Keratinocyte (primary cell): Measurements from ENCODE around the gene TNNT1. TPM values are rescaled to one million over a fixed set of nuclear protein-coding genes. Genes with fewer than 3 reads are reported as not detected.

Experiments
- DNase-seq: peaks from one replicate; pipeline ENCODE4 v3.0.0-alpha.2; 2011; ENCODE audit warnings: low read depth, missing footprints, low spot score
- FAIRE-seq: peaks from 2 replicates; lab custom pipeline; 2011; peaks lifted over from hg19 to GRCh38; lab: Jason Lieb, UNC
- H2AFZ ChIP-seq: 2 replicates; pipeline ENCODE4 v1.6.0; 2012; ENCODE audit warnings: low read length, control low read depth, inconsistent platforms; ENCODE audit not compliant: control insufficient read depth
- H3K27ac ChIP-seq: 2 replicates; pipeline ENCODE4 v1.5.1; 2011; ENCODE audit warnings: low read length; ENCODE audit not compliant: control insufficient read depth, insufficient read depth
- H3K27me3 ChIP-seq: 3 replicates; pipeline ENCODE4 v1.6.0; 2011; ENCODE audit warnings: low read length; ENCODE audit not compliant: control insufficient read depth, insufficient read depth; ENCODE audit errors: extremely low read depth
- H3K36me3 ChIP-seq, 2 experiments: 2 replicates in 1 of 2; 3 replicates in 1 of 2; pipeline ENCODE4 v1.5.1; 2011; ENCODE audit warnings: low read length in 2 of 2, mild to moderate bottlenecking in 1 of 2; ENCODE audit not compliant: control insufficient read depth in 2 of 2, insufficient read depth in 2 of 2; ENCODE audit errors: extremely low read depth in 1 of 2
- H3K4me1 ChIP-seq: 3 replicates; pipeline ENCODE4 v1.5.1; 2011; ENCODE audit warnings: low read length; ENCODE audit not compliant: control insufficient read depth, insufficient read depth; ENCODE audit errors: extremely low read depth
- H3K4me2 ChIP-seq: 3 replicates; pipeline ENCODE4 v1.6.0; 2011; ENCODE audit warnings: low read depth, low read length; ENCODE audit not compliant: control insufficient read depth, insufficient read depth; ENCODE audit errors: extremely low read depth
- H3K4me3 ChIP-seq, 3 experiments: fragments of 200-600 bp in 1 of 3; sonication (generic) in 1 of 3; 2 replicates in 2 of 3; 3 replicates in 1 of 3; pipeline ENCODE4 v1.5.1; 2011 to 2016; ENCODE audit warnings: low read length in 3 of 3, mild to moderate bottlenecking in 3 of 3, control low read depth in 2 of 3, inconsistent platforms in 1 of 3, low read depth in 1 of 3, mixed read lengths in 1 of 3, mixed run types in 1 of 3, moderate library complexity in 1 of 3; ENCODE audit not compliant: control insufficient read depth in 2 of 3, insufficient read depth in 2 of 3; ENCODE audit errors: extremely low read depth in 1 of 3
- H3K79me2 ChIP-seq: 2 replicates; pipeline ENCODE4 v1.6.0; 2012; ENCODE audit warnings: low read length; ENCODE audit not compliant: control insufficient read depth, insufficient read depth
- H3K9ac ChIP-seq: 3 replicates; pipeline ENCODE4 v1.6.0; 2011; ENCODE audit warnings: low read length; ENCODE audit not compliant: control insufficient read depth, insufficient read depth; ENCODE audit errors: extremely low read depth
- H3K9me1 ChIP-seq: 3 replicates; pipeline ENCODE4 v1.6.0; 2011; ENCODE audit warnings: low read length; ENCODE audit not compliant: control insufficient read depth, insufficient read depth; ENCODE audit errors: extremely low read depth
- H3K9me3 ChIP-seq: 2 replicates; pipeline ENCODE4 v1.5.1; 2012; ENCODE audit warnings: low read depth, low read length; ENCODE audit not compliant: control insufficient read depth
- H4K20me1 ChIP-seq: 3 replicates; pipeline ENCODE4 v1.6.0; 2011; ENCODE audit warnings: low read length; ENCODE audit not compliant: control insufficient read depth, insufficient read depth; ENCODE audit errors: extremely low read depth
- EZH2 ChIP-seq: IDR thresholded peaks from one replicate; pipeline ENCODE4 v1.6.1; 2012; ENCODE audit warnings: inconsistent platforms, mild to moderate bottlenecking, low read length, moderate library complexity
- dilution Hi-C: fragments of 300-500 bp; cut with MboI; formaldehyde crosslinking; loops from one replicate; pipeline ENCODE4 v1.7.0; 2020; ENCODE audit warnings: low sequenced_read_pairs; ENCODE audit not compliant: extremely low pct_ligation_motif_present
- polyA plus RNA-seq, 5 experiments: library from polyadenylated mRNA; depleted of rRNA in 3 of 5; stranded (reverse) in 3 of 5; stranded (forward) in 1 of 5; unstranded in 1 of 5; fragments of >200 nt; gene quantifications; 1 replicate in 1 of 5; 2 replicates in 3 of 5; 3 replicates in 1 of 5; pipeline versions ENCODE4 v1.2.1 to v1.2.3, GENCODE V29; 2011 to 2012; ENCODE audit warnings: missing spikeins in 2 of 5, low read depth in 1 of 5, low replicate concordance in 1 of 5
- TF ChIP-seq, protein P1 (sequence below), 3 experiments: IDR thresholded peaks in 1 of 3; conservative IDR thresholded peaks in 1 of 3; optimal IDR thresholded peaks in 1 of 3; 2 replicates in 2 of 3; 3 replicates in 1 of 3; pipeline versions ENCODE3 to v1.5.1; 2011; ENCODE audit warnings: low read length in 3 of 3, mild to moderate bottlenecking in 3 of 3, moderate library complexity in 2 of 3, control low read depth in 1 of 3, inconsistent platforms in 1 of 3; ENCODE audit not compliant: insufficient read depth in 2 of 3; ENCODE audit errors: extremely low read depth in 1 of 3

Gene TNNT1
- polyA plus RNA-seq, 1 donor (not counting 4 experiments of a cell fraction or from before 2014, with no cell fraction given): 99.6 TPM

DNA sequence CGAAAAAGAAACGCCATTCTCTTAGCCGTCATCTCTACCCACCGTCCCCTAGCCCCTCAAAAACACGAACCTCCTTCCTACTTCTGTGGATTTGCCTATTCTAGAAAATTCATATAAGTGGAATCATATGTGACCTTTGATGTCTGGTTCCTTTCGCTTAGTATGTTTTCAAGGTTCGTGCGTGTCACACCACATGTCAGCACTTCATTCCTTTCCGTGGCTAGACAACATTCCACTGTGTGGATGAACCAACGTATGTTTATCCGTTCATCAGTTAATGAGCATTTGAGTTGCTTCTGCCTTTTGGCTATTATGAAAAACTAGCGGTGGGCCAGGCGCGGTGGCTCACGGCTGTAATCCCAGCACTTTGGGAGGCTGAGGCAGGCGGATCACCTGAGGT, 17.6 kb downstream of the TNNT1 start:
- peaks cover 0 to 13% of the 10 kb centered on the region in 2 experiments for H3K36me3 ChIP-seq
- H3K4me3 ChIP-seq: no peak overlapping the region
- no peak overlapping the region for H3K9ac ChIP-seq
- H4K20me1 ChIP-seq: no peaks in the 10 kb centered on the region
- no peaks in the 10 kb centered on the region for H3K9me1 ChIP-seq
- no peak overlapping the region for H2AFZ ChIP-seq
- H3K4me1 ChIP-seq: no peaks in the 10 kb centered on the region
- dilution Hi-C loops: no loop called here
- H3K9me3 ChIP-seq: no peaks in the 10 kb centered on the region
- H3K79me2 ChIP-seq: no peaks in the 10 kb centered on the region
- TF ChIP-seq EZH2: no peak
- TF ChIP-seq, protein P1, sequence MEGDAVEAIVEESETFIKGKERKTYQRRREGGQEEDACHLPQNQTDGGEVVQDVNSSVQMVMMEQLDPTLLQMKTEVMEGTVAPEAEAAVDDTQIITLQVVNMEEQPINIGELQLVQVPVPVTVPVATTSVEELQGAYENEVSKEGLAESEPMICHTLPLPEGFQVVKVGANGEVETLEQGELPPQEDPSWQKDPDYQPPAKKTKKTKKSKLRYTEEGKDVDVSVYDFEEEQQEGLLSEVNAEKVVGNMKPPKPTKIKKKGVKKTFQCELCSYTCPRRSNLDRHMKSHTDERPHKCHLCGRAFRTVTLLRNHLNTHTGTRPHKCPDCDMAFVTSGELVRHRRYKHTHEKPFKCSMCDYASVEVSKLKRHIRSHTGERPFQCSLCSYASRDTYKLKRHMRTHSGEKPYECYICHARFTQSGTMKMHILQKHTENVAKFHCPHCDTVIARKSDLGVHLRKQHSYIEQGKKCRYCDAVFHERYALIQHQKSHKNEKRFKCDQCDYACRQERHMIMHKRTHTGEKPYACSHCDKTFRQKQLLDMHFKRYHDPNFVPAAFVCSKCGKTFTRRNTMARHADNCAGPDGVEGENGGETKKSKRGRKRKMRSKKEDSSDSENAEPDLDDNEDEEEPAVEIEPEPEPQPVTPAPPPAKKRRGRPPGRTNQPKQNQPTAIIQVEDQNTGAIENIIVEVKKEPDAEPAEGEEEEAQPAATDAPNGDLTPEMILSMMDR (optimal IDR thresholded peaks at IDR 0.05 in 1 of 3, IDR thresholded peaks at IDR 0.05 in 1 of 3, conservative IDR thresholded peaks at IDR 0.05 in 1 of 3; ENCODE audit: extremely low read depth in 1 of 3, insufficient read depth in 2 of 3, low read length in 3 of 3): no peak
- no peak overlapping the region for H3K4me2 ChIP-seq
- H3K27ac ChIP-seq: no peak overlapping the region
- H3K27me3 ChIP-seq: no peaks in the 10 kb centered on the region
- FAIRE-seq (no peak), DNase-seq (no peak)

- no peaks in the 10 kb centered on the region for H3K27me3 ChIP-seq
- peaks cover 32% of the 10 kb centered on the region for H3K79me2 ChIP-seq
- FAIRE-seq (no peak), DNase-seq (no peak)
- no peak overlapping the region for H2AFZ ChIP-seq
- no peaks in the 10 kb centered on the region for H3K9me1 ChIP-seq
- no peak overlapping the region for H3K4me3 ChIP-seq
- H3K4me2 ChIP-seq: no peak overlapping the region
- no peaks in the 10 kb centered on the region for H3K9me3 ChIP-seq
- H4K20me1 ChIP-seq: peaks cover 9% of the 10 kb centered on the region
- TF ChIP-seq, protein P1 (optimal IDR thresholded peaks at IDR 0.05 in 1 of 3, IDR thresholded peaks at IDR 0.05 in 1 of 3, conservative IDR thresholded peaks at IDR 0.05 in 1 of 3; ENCODE audit: extremely low read depth in 1 of 3, insufficient read depth in 2 of 3, low read length in 3 of 3): no peak
- H3K9ac ChIP-seq: no peak overlapping the region
- peaks cover 11% of the 10 kb centered on the region for H3K4me1 ChIP-seq
- dilution Hi-C loops: no loop called here
- no peak overlapping the region for H3K27ac ChIP-seq
- H3K36me3 ChIP-seq: peaks cover 0 to 1% of the 10 kb centered on the region in 2 experiments
These were observed 30.0 kb downstream of the TNNT1 start for GRCh38 chr19:55119053-55119452.
